ENCODE results near the gene FREY1. TPM values are rescaled to one million over a fixed set of nuclear protein-coding genes. Genes with fewer than 3 reads are reported as not detected.

Gene FREY1
- total RNA-seq (1 to 10 TPM; 5.7 to 6.0 TPM), total RNA-seq (0.06 to 3.1 (median 0.97) reads per million in 172 experiments)
- 0.19 TPM for polyA plus RNA-seq (2013, experiment 1 of 2)
- polyA plus RNA-seq (2013, experiment 2 of 2) = 0.64 TPM

DNA sequence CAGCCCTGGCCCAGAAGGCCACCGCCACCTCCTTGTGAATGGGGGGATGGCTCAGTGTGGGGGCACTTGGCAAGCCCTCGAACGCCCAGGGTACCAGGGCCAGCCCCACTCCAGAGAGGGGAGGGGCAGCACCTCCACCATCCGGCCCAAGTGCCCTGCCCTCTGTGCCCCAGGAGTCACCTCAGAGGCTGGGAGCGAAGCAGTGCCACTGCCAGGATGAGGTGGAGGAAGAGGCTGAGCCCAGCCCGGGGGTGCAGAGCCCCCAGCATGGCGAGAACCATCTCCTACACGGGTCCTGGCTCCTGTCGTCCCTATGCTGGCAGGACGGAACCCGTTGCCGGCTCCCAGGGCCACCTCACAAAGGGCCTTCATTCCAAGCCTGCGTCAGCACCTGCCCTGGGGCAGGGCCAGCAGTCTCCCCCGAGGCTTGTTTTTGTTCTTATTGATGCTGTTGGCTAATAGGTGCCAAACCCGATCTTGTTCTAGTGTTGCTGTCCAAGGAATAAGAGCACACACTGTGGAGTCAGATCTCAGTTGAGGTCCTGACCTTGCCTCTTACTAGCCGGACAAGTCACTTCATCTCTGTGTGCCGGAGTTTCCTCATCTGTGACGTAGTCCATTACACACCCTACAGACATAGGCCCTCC, at the start of gene FREY1:
Gene FREY1 (minus strand): TSS at position 307 of the 647 bp plus-strand sequence. CDS start 26 bp downstream, at position 281.
- H3K4me3 ChIP-seq (ENCODE audit: low read length) = no peak within 1 kb of the TSS
- ChIA-PET POLR2A (no interaction called here), CTCF (no interaction called here)
- H3K27me3 ChIP-seq (ENCODE audit: control insufficient read depth in 1 of 2, insufficient read depth in 2 of 2, low read length in 2 of 2) = no peaks in the 10 kb centered on the region
- H3K36me3 Mint-ChIP-seq (ENCODE audit: low read depth) = peaks cover 23% of the 10 kb centered on the region
- ATAC-seq (ENCODE audit: poor library complexity) = no peak
- peaks cover 5% of the 10 kb centered on the region for H3K4me1 Mint-ChIP-seq (ENCODE audit: low read depth)
- no peak within 1 kb of the TSS for H3K27ac Mint-ChIP-seq
- H3K27me3 Mint-ChIP-seq = peaks cover under 1% of the 10 kb centered on the region
- no peaks in the 10 kb centered on the region for H3K9me3 Mint-ChIP-seq
- peaks cover 14% of the 10 kb centered on the region for H3K4me1 ChIP-seq (ENCODE audit: insufficient read depth, low read length)
- DNase-seq = no peak
- H3K4me3 Mint-ChIP-seq = no peak within 1 kb of the TSS
- H3K27ac ChIP-seq (ENCODE audit: low read depth in 1 of 2, low read length in 2 of 2) = no peak within 1 kb of the TSS
- TF ChIP-seq, protein P1, sequence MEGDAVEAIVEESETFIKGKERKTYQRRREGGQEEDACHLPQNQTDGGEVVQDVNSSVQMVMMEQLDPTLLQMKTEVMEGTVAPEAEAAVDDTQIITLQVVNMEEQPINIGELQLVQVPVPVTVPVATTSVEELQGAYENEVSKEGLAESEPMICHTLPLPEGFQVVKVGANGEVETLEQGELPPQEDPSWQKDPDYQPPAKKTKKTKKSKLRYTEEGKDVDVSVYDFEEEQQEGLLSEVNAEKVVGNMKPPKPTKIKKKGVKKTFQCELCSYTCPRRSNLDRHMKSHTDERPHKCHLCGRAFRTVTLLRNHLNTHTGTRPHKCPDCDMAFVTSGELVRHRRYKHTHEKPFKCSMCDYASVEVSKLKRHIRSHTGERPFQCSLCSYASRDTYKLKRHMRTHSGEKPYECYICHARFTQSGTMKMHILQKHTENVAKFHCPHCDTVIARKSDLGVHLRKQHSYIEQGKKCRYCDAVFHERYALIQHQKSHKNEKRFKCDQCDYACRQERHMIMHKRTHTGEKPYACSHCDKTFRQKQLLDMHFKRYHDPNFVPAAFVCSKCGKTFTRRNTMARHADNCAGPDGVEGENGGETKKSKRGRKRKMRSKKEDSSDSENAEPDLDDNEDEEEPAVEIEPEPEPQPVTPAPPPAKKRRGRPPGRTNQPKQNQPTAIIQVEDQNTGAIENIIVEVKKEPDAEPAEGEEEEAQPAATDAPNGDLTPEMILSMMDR (IDR thresholded peaks at IDR 0.05) = no peak
- peaks cover 32% of the 10 kb centered on the region for H3K36me3 ChIP-seq (ENCODE audit: insufficient read depth, low read length)
- intact Hi-C loops (cut with DNase I, micrococcal nuclease) = no loop called here
- H3K9me3 ChIP-seq (ENCODE audit: control insufficient read depth in 1 of 2, insufficient read depth in 1 of 2, low read length in 2 of 2) = no peaks in the 10 kb centered on the region

DNA sequence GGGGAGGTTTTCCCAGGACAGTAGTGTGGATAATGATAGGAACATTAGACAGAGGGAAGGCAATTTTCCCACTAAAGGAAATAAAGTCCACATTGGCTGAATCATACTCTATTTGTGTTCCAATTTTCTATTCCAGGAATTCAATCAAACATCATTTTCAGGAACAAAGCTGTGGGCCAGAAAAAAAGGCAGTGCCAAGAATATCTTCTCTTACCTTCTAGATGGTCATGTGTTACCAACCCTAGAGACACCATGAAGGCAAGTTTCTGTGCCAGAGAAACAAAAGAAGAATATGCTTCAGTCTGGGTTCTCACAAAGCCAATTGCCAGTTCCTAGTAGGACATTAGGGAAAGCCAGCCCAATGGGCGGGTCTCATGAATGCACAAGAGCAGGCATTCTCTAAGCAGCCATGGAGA, 42.9 kb upstream of the FREY1 start:
- no peak overlapping the region for H3K4me3 Mint-ChIP-seq
- H3K27ac Mint-ChIP-seq = no peak overlapping the region
- Histone ChIP-seq H3K27me3 (ENCODE audit: control insufficient read depth in 1 of 2, insufficient read depth in 2 of 2, low read length in 2 of 2) (no peaks in the 10 kb centered on the region), H3K36me3 (ENCODE audit: insufficient read depth, low read length) (peaks cover 75% of the 10 kb centered on the region), H3K27ac (ENCODE audit: low read depth in 1 of 2, low read length in 2 of 2) (no peak overlapping the region), H3K9me3 (ENCODE audit: control insufficient read depth in 1 of 2, insufficient read depth in 1 of 2, low read length in 2 of 2) (no peaks in the 10 kb centered on the region), H3K4me3 (ENCODE audit: low read length) (no peak overlapping the region), H3K4me1 (ENCODE audit: insufficient read depth, low read length) (no peaks in the 10 kb centered on the region)
- peaks cover 90% of the 10 kb centered on the region for H3K36me3 Mint-ChIP-seq (ENCODE audit: low read depth)
- H3K4me1 Mint-ChIP-seq (ENCODE audit: low read depth) = no peaks in the 10 kb centered on the region
- H3K27me3 Mint-ChIP-seq = no peaks in the 10 kb centered on the region
- DNase-seq = no peak
- intact Hi-C loops (cut with DNase I, micrococcal nuclease) = no loop called here
- H3K9me3 Mint-ChIP-seq = no peaks in the 10 kb centered on the region
- TF ChIP-seq, protein P1 (IDR thresholded peaks at IDR 0.05) = no peak
- CTCF ChIA-PET = interaction anchor here (1.4 kb wide), 1 partner anchor 15 kb away, joined by 4 read pairs; no protein-coding TSS in a partner anchor
- ATAC-seq (ENCODE audit: poor library complexity) = no peak
- POLR2A ChIA-PET = interaction anchor here (0.6 kb wide), 1 partner anchor 9 kb away, joined by 3 read pairs; no protein-coding TSS in a partner anchor

DNA sequence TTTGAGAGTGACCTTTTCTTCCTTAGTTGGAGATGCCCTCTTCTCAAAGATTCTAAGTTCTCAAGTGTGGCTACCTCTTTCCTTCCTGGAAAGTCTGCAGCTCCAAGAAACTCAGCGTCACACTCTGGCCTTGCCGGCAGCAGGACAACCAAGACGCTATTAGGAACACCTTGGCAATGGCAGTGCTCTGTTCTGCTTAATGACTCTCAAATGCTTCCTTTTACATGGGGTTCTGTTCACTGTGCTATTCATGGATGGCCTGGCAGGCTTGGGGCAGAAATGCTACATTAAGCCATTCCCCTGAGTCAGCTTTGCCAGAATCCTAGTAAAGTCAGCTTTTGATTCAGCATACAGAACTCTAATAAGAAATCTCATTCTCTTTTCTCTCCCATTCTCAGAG, 41.3 kb upstream of the FREY1 start:
- Histone ChIP-seq H3K27me3 (ENCODE audit: control insufficient read depth in 1 of 2, insufficient read depth in 2 of 2, low read length in 2 of 2) (no peaks in the 10 kb centered on the region), H3K9me3 (ENCODE audit: control insufficient read depth in 1 of 2, insufficient read depth in 1 of 2, low read length in 2 of 2) (no peaks in the 10 kb centered on the region), H3K36me3 (ENCODE audit: insufficient read depth, low read length) (peaks cover 75% of the 10 kb centered on the region), H3K4me1 (ENCODE audit: insufficient read depth, low read length) (no peaks in the 10 kb centered on the region), H3K27ac (ENCODE audit: low read depth in 1 of 2, low read length in 2 of 2) (no peak overlapping the region), H3K4me3 (ENCODE audit: low read length) (no peak overlapping the region)
- Mint-ChIP-seq H3K4me3 (no peak overlapping the region), H3K27me3 (no peaks in the 10 kb centered on the region), H3K4me1 (ENCODE audit: low read depth) (no peaks in the 10 kb centered on the region), H3K36me3 (ENCODE audit: low read depth) (peaks cover 98% of the 10 kb centered on the region), H3K27ac (no peak overlapping the region), H3K9me3 (no peaks in the 10 kb centered on the region)
- no peak for ATAC-seq (ENCODE audit: poor library complexity)
- no peak for DNase-seq
- TF ChIP-seq, protein P1 (IDR thresholded peaks at IDR 0.05) = no peak
- CTCF ChIA-PET = interaction anchor here (0.7 kb wide), 1 partner anchor 17 kb away, joined by 3 read pairs; no protein-coding TSS in a partner anchor
- POLR2A ChIA-PET = no interaction called here
- intact Hi-C loops (cut with DNase I, micrococcal nuclease) = no loop called here

Measured in CD4-positive, alpha-beta T cell (primary cell).